Fibroblast of villous mesenchyme (primary cell): ENCODE results near the gene NUCB2. TPM values are rescaled to one million over a fixed set of nuclear protein-coding genes. Genes with fewer than 3 reads are reported as not detected.
"Not testable (repeated sequence)": the region's sequence is repeated elsewhere in the genome, so short reads cannot be mapped to it uniquely, and the experiment has no call there.

Source experiments
- DNase-seq: peaks from one replicate; pipeline ENCODE4 v3.0.0-alpha.2; 2010; ENCODE audit warnings: low read depth
- H3K4me3 ChIP-seq: 2 replicates; pipeline ENCODE4 v1.5.1; 2011; ENCODE audit warnings: low read depth, mild to moderate bottlenecking, low read length
- total RNA-seq: library from RNA; depleted of rRNA; stranded (reverse); fragments of >200 nt; gene quantifications from 2 replicates; pipeline ENCODE4 v1.2.3, GENCODE V29; 2012
- TF ChIP-seq, protein P1 (sequence below): IDR thresholded peaks from 2 replicates; pipeline ENCODE4 v1.5.1; 2012; ENCODE audit warnings: low read depth, mild to moderate bottlenecking, low read length; ENCODE audit not compliant: insufficient read depth

Gene NUCB2
- total RNA-seq, 1 donor, result 79.9 TPM

GRCh38 chr11:17258670-17259069, 17.9 kb upstream of the NUCB2 start:
- TF ChIP-seq, protein P1, sequence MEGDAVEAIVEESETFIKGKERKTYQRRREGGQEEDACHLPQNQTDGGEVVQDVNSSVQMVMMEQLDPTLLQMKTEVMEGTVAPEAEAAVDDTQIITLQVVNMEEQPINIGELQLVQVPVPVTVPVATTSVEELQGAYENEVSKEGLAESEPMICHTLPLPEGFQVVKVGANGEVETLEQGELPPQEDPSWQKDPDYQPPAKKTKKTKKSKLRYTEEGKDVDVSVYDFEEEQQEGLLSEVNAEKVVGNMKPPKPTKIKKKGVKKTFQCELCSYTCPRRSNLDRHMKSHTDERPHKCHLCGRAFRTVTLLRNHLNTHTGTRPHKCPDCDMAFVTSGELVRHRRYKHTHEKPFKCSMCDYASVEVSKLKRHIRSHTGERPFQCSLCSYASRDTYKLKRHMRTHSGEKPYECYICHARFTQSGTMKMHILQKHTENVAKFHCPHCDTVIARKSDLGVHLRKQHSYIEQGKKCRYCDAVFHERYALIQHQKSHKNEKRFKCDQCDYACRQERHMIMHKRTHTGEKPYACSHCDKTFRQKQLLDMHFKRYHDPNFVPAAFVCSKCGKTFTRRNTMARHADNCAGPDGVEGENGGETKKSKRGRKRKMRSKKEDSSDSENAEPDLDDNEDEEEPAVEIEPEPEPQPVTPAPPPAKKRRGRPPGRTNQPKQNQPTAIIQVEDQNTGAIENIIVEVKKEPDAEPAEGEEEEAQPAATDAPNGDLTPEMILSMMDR, result no peak
- DNase-seq, result no peak
- no peak overlapping the region for H3K4me3 ChIP-seq

DNA sequence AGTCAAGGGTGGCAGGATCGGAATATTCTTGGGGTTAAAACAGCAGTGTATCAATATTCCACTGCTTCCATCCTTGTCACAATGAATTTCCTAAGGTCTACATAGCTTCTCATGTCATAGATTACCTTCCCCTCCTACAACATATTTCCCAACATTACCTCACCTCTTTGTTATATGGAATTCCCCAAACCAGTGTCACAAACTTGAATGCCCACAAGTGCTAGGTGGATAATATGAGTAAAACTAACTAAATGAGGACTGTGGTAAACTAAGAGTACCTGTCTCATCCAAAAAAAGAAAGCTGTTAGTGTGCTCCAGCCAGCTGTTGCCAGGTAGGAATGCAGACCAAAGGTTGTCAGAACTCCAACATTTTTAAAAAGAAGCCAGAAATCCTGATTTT, 17.0 kb upstream of the NUCB2 start:
- no peak for DNase-seq
- H3K4me3 ChIP-seq, result no peak overlapping the region
- TF ChIP-seq, protein P1, result no peak

GRCh38 chr11:17260020-17260419, 16.5 kb upstream of the NUCB2 start:
- DNase-seq, result no peak
- H3K4me3 ChIP-seq, result no peak overlapping the region
- TF ChIP-seq, protein P1, result no peak

GRCh38 chr11:17263769-17264168, 12.8 kb upstream of the NUCB2 start:
- H3K4me3 ChIP-seq, result no peak overlapping the region
- TF ChIP-seq, protein P1, result no peak
- peak; percentile 27 for DNase-seq

DNA sequence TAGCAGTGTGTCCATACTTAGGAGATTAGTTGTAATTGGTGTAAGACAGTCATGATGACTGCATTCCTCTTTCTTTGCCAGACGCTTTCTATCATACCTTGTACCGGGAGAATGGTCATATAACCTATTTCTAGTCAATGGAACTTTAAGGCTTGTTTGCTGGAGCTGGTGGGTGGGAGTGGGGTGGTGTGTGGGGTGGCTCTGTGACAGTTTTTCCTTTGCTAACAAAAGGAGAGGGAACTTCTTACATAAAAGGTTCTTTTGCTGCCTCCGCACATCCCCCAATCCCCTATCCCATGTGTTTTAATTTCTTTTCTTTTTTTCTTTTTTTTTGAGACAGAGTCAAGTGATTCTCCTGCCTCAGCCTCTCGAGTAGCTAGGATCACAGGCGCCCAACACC, 9.8 kb upstream of the NUCB2 start:
- H3K4me3 ChIP-seq, result no peak overlapping the region
- DNase-seq, result no peak
- TF ChIP-seq, protein P1, result no peak

DNA sequence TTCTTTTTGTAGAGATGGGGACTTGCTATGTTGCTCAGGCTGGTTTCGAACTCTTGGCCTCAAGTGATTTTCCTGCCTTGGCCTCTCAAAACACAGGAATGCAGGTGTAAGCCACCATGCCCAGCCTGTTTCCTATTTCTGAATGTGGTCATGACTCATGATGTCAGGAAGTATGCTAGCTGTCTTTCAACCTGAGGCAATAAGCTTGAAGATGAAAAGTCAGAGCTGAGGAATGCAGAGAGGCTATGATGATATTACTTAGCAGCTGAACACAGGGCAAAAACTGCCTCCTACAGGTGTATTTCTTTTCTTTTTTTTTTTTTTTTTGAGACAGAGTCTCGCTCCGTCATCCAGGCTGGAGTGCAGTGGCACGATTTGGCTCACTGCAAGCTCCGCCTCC, 9.0 kb upstream of the NUCB2 start:
- no peak overlapping the region for H3K4me3 ChIP-seq
- DNase-seq, result peak; percentile 45
- TF ChIP-seq, protein P1, result no peak

- DNase-seq, H3K4me3 ChIP-seq: not testable (repeated sequence)
Observed at GRCh38 chr11:17268500-17268899, 8.0 kb upstream of the NUCB2 start.
